EL (cell line): ENCODE measurements around the gene PLA2G1B.

Source experiments
- DNase-seq: peaks from one replicate; pipeline ENCODE4 v3.0.0-alpha.2; 2016

Gene PLA2G1B

DNA sequence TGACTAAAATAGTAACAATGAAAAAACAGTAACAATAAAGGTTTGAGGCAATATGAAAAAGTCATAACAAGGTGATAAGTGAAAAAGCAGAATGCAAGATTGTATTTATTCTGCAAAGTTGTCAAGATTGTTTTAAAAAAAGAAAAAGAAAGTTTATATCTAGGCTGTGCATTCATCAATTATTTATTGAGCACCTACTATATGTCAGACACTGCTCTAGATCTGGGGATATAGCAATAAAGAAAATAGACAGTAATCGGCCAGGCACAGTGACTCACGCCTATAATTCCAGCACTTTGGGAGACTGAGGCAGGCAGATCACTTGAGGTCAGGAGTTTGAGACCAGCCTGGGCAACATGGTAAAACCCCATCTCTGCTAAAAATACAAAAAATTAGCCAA lies 3.8 kb downstream of the PLA2G1B start:
- DNase-seq = no peak

DNA sequence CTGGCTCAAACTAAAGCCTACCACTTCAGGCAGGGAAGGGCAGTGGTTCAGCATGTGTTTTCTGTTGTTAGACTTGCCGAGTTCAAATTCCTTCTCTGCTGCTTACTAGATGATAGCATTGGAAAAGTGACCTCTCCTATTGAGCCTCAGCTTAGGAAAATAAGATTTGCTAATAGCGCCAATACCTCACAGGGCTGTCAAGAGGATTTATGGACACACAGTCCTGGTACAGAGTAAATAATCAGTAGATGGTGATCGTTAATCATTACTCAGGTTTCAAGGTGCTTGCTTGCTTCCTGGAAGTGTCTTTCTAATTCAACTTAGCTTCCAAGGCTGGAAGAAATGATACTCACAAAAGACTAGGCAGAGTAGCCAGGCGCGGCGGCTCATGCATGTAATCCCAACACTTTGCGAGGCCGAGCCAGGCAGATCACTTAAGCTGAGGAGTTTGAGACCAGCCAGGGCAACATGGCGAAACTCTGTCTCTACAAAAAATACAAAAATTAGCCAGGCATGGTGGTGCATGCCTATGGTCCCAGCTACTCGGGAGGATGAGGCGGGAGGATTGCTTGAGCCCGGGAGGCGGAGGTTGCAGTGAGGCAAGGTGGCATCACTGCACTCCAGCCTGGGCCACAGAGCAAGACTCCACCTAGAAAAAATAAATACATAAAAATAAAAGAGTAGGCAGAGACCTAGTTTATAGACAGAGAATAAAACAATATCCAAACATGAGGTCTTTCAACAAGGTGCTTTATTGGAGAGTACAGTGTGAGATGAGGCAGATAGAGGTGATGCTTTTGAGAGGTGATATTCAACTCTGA lies 6.0 kb downstream of the PLA2G1B start:
- no peak for DNase-seq

DNA sequence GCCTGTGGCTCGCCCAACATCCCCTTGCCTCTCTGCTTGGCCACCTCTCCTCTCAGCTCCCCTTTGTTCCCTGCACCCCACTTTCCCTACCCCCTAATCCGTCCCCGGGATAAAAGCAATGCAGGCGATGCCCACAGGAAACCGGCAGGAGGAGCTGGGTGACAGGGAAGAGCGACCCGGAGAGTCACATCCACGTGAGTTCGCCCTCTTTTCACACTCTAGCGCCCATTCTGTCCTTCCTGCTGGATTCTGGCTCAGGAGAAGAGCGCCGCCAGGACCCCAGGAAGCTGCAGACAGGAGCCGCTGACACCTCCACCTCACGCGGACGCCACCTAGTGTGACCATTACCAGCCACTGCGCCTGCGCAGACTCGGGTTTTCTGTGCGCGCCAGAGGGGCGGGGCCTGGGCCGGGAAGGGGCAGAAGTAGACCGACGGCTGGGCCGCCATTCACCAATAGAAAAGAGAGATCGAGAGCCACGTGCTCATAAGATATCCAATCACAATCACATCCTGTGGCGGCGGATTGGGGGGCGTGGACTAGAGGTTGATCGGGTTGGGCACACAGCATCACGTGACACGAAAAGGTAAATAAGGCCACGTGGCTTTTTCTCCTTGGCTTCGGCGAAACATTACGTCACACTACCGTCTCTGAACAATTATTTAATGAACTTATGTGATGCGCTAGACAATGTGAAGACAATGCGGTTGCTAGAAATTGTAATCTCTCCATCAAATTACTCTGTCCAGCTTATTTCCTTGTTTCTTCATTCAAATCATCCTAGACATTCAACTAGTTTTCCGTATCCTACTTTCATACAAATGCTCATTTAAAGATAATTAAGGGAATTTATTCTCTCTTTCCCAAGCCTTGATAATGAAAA lies 10.1 kb downstream of the PLA2G1B start:
- DNase-seq = peak; percentile 100

DNA sequence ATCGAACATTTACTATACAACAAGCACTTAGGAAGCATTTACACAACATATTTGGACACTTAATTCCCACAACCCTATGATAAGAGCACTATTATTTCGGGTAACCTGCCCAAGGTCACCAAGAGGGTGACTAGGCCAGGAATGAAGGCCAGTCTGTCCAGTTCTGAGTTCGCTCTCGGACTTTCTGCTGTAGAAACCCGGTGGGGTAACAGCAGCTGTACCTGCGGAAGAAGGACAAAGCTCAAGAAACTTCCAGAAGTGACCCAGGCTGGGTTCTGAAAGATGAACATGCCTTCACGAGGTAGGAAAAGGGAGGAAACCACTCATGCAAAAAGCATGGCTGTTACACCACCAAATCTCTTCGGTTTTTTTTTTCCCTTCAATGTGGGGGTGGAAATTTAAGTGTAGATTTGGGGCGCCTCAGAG lies 10.8 kb downstream of the PLA2G1B start:
- DNase-seq = no peak

DNA sequence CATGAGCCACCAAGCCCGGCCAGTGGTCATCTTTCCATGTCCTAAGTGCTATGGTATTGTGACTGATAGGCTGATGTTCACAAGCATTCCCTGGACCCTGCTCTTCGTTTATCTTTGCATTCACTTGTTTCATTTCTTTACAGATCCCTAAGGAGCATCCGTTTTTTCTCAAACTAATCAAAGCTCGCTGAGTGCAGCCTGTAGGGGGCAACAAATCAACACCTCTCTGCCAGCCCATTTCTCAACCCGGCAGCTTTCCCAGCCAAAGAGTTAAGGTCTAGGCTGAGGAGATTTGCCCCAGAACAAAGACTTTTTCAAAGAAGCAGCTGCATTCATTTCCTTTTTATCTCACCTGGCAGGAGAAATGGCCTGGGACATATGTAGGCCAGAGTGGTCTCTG lies 13.4 kb downstream of the PLA2G1B start:
- no peak for DNase-seq

DNA sequence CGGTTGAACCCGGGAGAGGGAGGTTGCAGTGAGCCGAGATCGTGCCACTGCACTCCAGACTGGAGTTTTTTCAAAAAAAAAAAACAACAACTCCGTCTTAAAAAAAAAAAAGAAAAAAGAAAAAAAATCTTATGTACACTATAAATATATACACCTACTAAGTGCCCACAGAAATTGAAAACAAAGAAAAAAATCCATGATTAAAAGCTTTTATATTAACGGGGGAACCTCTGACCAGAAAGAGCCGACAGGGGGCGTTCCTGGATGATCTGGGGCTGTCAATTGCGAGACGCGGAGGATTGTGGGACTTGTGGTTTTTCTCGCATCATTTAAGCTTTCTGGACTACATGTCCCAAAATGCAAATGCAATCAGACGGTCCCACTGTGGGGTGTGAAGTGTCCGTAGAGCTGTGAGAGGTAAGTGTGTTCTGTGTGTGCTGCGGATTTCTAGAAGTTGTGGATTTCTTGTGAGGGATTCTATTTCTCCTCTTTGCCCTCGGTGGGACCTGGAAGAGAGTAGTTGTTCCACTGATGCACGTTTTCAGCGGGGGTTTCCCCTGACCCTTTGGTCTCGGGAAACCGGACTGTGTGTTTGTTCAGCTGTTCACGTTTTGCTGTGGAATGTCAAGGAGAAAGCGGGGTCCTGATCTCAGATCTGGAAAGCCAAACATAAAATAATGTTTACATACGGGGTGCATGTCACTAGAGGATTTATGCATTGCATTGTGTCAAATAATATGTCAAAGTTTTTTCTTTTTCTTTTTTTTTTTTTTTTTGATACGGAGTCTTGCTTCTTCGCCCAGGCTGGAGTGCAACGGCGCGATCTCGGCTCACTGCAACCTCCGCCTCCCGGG lies 25.4 kb downstream of the PLA2G1B start, which contains the start of gene SIRT4:
Gene SIRT4, plus strand, starts transcription at position 360 of the 854 bp plus-strand sequence. CDS start 1,241 bp downstream, outside the sequence.
- peak; percentile 94 for DNase-seq

DNA sequence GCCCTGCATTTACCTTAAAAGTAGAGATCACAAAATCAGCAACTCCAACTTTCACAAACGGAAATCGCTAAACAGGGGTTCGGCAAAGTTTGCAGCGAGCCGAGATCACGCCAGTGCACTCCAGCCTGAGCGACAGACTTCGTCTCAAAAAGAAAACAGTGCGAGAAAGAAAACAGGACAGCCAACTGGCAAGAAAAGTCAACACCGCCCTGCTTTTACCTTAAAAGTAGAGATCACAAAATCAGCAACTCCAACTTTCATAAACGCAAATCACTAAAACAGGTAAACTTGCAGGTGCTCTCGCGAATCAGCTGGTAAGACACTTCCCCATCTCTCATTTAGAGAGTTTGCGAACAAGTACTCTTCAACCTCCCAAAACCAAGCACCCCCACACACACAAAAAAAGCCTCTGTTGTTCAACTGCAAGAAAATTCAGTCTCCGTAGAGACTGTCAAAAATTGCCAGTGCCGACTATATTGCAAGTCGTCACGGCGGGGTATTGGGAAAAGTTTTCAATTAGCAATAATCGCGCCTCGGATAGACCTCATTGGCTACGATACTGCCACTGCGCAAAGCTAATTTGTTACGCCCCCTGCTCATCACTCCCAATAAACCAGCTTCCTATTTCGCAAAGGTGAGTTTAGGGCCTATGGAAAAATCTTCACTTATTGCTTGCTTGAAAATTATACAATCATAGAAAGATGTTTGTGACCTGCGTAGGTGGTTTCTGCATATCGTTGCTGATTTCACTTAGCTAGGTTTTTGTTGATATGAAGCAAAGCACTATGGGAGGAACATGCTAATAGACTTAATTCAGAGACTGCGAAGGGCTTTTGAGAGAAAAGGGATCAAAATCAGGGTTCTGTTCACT lies 34.7 kb downstream of the PLA2G1B start, which contains the start of gene RNU4-1:
Gene RNU4-1, minus strand, starts transcription at position 577 of the 871 bp plus-strand sequence.
- peak; percentile 99 for DNase-seq

DNA sequence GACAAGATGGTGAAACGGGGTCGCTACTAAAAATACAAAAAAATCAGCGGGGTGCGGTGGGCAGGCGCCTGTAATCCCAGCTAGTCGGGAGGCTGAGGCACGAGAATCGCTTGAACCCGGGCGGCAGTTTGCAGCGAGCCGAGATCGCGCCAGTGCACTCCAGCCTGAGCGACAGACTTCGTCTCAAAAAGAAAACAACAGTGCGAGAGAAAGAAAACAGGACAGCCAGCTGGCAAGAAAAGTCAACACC lies 35.2 kb downstream of the PLA2G1B start:
- DNase-seq = no peak

DNA sequence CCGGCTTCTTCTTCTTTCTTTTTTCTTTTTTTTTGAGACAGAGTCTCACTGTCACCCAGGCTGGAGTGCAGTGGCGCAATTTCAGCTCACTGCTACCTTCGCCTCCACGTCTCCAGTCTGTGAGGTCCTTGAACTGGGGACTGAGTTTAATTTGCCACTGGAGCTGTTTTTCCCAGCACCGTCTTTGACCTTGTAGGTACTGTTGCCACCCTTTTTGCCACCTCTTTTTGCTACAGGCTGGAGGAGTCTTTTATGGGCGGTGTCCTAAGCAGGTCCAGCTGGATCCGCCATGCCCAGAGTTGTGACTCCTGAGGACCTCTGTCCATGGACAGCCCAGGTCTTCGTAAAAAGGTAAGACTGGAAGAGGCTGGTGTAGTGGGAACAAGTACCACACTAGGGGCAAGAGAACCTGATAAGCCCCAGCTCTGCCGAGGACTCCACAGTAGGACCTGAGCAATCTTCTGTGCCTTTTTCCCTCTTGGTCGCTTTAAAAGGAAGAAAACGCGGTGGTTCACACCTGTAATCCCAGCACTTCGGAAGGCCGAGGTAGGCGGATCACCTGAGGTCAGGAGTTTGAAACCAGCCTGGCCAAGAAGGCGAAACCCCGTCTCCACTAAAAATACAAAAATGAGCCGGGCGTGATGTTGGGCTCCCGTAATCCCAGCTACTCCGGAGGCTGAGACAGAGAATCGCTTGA lies 36.8 kb downstream of the PLA2G1B start:
- no peak for DNase-seq

DNA sequence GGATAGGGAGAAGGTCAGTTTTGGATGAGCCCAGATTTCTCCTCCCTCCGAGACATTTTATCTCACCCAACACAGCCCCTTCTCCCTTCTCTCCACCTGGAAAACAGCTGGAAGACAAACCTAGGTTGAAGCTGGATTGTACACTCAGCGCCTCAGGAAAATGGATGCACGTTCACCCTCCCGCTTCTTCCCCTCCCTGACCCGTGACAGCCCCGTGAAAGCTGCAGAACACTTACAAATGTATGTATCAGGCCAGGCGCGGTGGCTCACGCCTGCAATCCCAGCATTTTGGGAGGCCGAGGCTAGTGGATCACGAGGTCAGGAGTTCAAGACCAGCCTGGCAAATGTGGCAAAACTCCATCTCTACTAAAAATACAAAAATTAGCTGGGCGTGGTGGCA lies 40.1 kb downstream of the PLA2G1B start:
- no peak for DNase-seq

DNA sequence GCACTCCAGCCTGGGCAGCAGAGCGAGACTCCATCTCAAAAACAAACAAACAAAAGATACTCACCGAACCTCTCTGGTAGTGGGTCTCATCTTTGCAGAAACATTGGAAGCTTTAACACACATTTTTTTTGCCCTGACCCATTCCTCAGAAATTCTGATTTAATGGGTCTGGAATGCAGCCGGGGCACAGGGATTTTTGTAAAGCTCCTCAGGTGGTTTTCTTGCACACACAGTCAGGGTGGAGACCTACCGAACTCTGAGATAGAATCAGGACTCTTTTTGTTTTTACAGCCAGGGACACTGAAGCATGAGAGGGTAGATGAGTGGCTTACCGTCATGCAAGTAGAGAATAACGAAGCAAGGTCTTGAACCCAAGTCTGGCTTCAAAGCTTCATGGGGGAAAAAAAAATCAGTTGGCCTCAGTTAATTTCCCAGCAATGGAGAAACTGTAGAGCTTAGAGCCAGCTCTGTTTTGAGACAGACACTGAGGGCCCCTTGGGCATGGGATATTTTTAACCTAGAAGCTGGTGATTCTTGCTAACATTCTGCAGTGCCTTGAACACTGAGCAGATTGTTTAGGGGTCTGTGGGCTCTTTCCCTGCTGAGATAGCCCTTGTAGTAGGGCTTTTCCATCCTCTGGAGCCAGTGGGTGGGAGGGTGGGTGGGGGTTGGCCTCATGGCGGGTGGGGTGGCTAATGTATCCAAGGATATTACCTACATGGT lies 40.6 kb downstream of the PLA2G1B start:
- peak; percentile 56 for DNase-seq

DNA sequence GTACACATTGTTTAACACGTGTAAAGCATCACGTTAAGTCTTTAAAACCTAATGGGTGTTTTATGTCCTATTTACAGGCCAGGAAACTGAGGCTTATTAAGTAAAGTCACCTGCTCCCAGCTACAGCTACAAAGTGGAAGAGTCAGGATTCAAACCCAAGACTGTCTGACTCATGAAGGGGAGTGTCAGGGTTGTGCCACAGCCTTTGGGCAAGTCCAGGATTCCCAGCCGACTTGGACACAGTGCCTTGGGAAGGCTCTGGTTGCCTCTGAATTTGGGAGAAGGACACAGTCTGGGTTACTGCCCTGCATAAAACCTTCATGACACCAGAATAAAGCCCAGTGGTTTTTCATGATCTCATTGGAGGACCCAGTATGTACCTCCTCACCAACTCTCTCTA lies 43.2 kb downstream of the PLA2G1B start:
- no peak for DNase-seq

DNA sequence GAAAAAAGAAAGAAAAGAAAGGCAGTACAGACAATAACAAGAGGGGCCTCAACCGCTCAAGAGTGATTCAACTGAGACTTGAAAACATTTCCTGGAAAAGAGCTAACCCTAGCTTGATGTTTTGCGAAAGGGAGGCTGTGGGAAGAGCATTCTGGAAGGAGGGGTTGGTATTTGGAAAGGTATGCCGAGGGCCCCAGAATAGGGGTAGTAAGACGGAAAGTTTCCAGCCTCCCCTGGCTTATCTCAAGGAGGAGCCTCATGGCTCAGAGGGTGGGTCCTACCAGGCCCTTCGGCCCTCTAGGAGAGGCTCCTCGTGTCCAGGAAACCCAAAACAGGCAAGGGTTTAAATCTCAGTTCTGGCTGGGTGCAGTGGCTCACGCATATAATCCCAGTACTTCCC lies 44.3 kb downstream of the PLA2G1B start:
- no peak for DNase-seq

DNA sequence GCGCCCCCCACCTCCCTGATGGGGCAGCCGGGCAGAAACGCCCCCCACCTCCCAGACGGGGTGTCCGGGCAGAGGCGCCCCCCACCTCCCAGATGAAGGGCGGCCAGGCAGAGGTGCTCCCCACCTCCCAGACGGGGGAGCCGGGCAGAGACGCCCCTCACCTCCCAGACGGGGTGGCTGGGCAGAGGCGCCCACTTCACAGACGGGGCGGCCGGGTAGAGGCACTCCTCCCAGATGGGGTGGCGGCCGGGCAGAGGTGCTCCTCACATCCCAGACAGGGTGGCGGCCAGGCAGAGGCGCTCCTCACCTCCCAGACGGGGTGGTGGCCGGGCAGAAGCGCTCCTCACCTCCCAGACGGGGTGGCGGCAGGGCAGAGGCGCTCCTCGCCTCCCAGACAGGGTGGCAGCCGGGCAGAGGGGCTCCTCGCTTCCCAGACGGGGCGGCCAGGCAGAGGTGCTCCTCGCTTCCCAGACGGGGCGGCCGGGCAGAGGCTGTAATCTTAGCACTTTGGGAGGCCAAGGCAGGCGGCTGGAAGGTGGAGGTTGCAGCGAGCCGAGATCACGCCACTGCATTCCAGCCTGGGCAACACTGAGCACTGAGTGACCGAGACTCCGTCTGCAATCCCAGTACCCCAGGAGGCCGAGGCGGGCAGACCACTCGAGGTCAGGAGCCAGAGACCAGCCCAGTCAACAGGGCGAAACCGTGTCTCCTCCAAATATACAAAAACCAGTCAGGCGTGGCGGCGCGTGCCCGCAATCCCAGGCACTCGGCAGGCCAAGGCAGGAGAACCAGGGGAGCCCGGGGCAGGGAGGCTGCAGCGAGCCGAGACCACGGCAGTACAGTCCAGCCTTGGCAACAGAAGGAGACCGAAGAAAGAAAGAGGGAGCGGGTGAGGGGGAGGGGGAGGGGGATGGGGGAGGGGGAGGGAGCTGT lies 49.2 kb downstream of the PLA2G1B start:
- DNase-seq = no peak

DNA sequence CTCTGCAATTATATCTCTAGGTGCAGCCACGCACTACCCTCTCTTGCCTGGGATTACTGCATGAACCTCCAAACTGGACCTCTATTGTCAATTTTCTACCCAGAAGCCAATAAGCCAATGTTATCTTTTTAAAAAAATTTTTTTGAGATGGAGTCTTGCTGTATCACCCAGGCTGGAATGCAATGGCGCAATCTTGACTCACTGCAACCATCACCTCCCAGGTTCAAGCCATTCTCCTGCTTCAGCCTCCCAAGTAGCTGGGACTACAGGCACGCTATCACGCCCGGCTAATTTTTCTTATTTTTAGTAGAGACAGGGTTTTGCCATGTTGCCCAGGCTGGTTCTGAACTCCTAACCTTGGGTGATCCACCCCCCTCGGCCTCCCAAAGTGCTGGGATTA lies 50.8 kb downstream of the PLA2G1B start:
- DNase-seq = peak; percentile 75
